ENCODE data around the gene GNL1.

- TF ChIP-seq CTCF (IDR thresholded peaks at IDR 0.05) (no peak), POLR2A (IDR thresholded peaks at IDR 0.05) (no peak)
Measured at GRCh38 chr6:30565772-30566171, 9.5 kb upstream of the GNL1 start.

Measured in uterus (tissue), 2 donors.